GM21390 (cell line): ENCODE data around the gene TBXA2R.
A peak's percentile ranks its signal among the peaks of the same experiment; 100 is the strongest.
"Not testable (repeated sequence)": the region's sequence is repeated elsewhere in the genome, so short reads cannot be mapped to it uniquely, and the experiment has no call there.

Source experiments
- ATAC-seq: cut with Tn5 transposase; IDR thresholded peaks from one replicate; pipeline ENCODE4 v1.9.1; 2021; ENCODE audit not compliant: unreplicated experiment

The TBXA2R gene

GRCh38 chr19:3584036-3584802 is 22.5 kb downstream of the TBXA2R start:
- ATAC-seq = not testable (repeated sequence)

- not testable (repeated sequence) for ATAC-seq
These were observed 24.9 kb downstream of the TBXA2R start for GRCh38 chr19:3581792-3582191.

GRCh38 chr19:3580156-3580934 is 26.3 kb downstream of the TBXA2R start:
- no peak for ATAC-seq

DNA sequence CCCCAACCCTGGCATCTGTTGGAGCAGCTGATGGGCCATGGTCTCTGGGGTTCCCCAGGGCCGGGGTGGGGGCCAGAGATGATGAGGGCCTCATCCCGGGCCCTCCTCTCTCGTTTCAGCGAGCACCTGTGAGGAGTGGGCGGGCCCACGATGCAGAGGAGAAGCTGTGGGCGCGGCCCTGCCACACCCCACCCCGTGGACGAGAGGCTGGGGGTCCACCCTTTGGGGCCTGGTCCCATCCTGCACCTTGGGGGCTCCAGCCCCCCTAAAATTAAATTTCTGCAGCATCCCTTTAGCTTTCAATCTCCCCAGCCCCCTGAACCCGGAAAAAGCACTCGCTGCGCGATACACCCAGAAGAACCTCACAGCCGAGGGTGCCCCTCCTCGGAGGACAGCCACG is 28.3 kb downstream of the TBXA2R start:
- no peak for ATAC-seq

DNA sequence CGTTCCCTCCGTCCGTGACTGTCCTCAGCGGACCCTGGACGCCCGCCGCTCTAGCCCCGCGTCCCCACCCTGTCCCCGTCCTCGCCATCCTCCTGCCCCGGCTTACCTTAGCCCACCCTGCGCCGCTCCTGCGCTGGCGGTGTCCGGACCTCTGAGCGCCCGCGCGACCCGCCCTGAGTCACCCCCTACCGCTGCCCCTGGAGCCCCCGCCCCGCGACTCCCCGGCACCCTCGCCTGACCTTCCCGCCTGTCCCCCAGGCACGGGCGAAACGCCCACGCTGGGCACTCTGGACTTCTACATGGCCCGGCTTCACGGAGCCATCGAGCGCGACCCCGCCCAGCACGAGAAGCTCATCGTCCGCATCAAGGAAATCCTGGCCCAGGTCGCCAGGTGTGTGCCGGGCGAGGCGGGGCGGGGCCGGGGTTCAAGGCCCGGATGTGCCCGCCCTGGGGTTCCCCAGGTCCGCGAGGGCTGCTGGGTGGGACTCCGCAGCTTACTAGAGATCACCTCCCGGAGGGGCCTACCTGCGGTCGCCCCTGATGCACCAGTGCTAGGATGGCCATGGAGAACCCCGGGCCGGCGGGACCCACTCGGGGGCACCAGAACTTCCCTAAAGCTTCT is 28.8 kb downstream of the TBXA2R start:
- ATAC-seq = no peak

GRCh38 chr19:3576696-3577443 is 29.8 kb downstream of the TBXA2R start:
- ATAC-seq = no peak

GRCh38 chr19:3575949-3576673 is 30.6 kb downstream of the TBXA2R start:
- ATAC-seq = no peak

- no peak for ATAC-seq
These were observed 31.4 kb downstream of the TBXA2R start for GRCh38 chr19:3575260-3575741.

DNA sequence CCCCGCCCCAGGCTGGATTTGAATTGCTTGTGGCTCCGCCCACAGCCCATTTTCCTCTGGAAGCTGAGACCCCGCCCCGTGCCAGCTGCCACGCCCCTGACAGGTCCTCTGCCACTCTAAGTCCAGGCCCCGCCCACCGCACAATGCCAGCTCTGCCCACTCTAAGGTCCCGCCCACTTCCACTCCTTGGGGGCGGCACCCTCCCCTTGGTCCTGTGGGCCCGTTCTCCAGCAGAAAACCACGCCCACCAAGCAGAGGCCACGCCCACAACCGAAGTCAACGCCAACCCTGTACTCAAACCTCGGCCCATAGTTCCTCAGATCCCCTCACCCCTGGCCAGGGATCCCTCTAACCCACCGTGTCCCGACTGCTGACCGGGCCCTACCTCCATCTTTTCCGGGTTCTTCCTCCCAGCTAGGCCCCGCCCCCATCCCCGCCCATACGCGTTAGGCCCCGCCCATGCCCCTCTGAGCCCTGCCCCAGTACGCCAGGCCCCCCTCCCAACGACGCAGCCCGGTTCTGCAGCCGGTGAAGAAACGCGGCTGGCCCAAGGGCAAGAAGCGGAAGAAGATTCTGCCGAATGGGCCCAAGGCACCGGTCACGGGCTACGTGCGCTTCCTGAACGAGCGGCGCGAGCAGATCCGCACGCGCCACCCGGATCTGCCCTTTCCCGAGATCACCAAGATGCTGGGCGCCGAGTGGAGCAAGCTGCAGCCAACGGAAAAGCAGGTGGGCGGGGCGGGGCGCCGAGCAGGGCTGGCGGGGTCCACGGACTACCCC is 32.6 kb downstream of the TBXA2R start:
- no peak for ATAC-seq

- no peak for ATAC-seq
These were observed 33.4 kb downstream of the TBXA2R start for GRCh38 chr19:3573162-3573857.

GRCh38 chr19:3572855-3573161 is 33.9 kb downstream of the TBXA2R start, which contains the start of gene HMG20B:
HMG20B (plus strand) TSS chr19:3572944; CDS start chr19:3573310, 366 bp downstream.
- ATAC-seq = no peak

DNA sequence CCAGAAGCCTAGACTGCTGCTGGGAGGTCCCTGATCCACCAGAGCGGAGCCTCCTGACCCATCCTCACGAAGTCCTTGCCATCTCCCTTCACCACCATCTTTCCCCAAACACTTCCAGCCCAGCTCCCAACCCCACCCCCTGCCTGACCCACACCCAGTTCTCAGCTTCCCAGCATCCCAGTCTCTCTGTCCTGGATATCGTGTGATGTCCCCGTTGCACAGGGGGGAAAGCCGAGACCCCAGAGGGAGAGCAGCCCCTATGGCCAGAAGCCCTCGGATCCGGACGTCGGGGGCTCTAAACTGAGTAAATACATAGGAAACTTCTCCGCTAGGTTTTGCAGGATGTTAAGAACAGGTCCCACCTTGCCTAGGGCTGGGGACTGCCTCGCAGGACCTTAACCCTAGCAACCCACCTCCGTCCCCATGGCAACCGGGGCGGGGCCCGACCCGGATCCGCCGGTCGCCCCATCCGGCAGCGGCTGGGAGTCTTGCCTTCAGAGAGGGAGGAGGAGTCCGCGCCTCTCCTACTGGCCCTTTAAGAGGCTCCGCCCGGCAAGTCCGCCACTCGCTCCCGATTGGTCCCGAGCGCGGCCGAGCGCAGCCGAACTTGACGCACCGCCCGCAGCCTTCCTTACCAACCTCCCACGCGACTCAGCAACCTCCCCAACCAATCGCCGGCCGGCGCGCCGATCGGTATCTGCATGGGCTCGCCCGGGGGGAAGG is 34.4 kb downstream of the TBXA2R start:
- ATAC-seq = peak; percentile 87

DNA sequence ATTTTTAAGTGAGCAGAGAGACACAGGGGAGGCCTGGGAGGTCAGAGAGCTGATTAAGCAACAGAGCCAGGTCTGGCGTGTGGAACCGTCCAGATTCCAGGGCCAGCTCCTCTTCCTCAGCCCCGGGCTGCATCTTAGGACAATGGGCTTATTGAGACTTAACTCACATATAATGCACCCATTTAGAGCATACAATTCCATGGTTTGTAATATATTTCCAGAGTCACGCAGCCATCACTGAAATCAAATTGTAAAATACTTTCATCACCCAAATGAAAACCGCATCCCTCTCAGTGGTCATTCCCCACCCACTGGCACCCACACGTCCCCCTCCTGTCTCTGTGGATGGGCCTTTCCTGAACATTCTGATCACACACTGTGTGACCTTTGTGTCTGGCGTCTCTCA is 36.1 kb downstream of the TBXA2R start:
- ATAC-seq = no peak

- not testable (repeated sequence) for ATAC-seq
These were observed 36.6 kb downstream of the TBXA2R start for GRCh38 chr19:3570042-3570441.

DNA sequence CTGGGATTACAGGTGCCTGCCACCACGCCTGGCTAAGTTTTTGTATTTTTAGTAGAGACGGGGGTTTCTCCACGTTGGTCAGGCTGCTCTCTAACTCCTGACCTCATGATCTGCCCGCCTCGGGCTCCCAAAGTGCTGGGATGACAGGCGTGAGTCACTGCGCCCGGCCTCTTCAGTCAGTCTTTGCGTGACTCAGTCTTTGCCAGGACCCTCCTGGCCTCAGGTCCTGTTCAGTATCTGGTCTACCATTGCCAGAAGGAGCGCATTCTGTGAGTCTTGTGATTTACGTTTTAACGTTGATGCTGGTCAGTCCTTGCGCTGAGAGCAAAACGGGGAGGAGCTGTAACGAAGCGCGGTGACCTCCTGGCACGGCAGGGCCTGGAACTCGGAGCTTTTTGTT is 41.5 kb downstream of the TBXA2R start:
- ATAC-seq = no peak

DNA sequence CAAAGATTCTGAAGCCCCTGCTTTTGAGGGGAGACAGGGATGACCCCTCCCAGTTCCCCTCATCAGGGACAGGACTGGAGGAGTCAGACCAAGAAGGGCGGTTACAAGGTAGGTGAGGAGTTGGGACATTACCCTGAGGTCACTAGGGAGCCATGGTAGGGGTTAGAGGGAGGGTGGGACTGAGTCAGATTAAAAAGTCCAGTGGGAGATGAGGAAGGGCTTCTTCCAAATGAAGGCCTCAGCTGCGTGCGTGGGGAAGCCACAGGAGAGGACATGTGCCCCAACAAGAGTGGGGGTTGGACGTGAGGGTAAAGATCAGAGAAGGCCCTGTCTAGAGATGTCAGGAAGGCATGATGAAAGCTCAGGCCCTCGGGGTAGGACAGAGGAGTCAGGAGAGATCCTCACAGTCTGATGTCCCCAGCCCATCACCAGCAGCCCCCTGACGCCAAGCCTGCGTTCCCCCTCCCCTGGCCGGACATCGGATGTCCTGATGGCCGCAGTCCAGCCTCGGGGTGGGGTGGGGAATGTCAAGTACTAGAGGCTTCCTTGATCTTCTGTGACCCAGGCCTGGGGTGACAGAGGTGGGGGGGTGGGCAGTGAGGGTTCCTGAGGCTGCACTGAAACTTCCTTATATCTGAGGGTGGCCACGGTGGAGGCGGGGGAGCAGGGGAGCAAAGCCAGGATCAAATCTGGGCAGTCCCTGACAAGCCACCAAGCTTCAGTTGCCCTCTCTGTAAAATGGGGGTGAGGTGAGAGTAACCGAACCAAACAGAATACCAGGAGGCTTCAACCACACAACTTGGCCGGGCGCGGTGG is 42.8 kb downstream of the TBXA2R start:
- ATAC-seq = no peak

- peak; percentile 71 for ATAC-seq
These were observed 49.0 kb downstream of the TBXA2R start, which contains the start of gene MFSD12 for GRCh38 chr19:3557461-3558248. MFSD12 (minus strand) TSS chr19:3557586; CDS start chr19:3557403, 183 bp downstream.
